IgD-negative memory B cell (primary cell): ENCODE results near the gene OSBPL1A. TPM values are rescaled to one million over a fixed set of nuclear protein-coding genes. Genes with fewer than 3 reads are reported as not detected.

Experiments
- H3K27ac Mint-ChIP-seq, 3 donors: one replicate each; pipeline ENCODE4 v1.8.0; 2020 to 2022; ENCODE audit warnings: mild to moderate bottlenecking in 3 of 3, mixed read lengths in 3 of 3, moderate library complexity in 1 of 3
- H3K27me3 Mint-ChIP-seq: one replicate; pipeline ENCODE4 v1.8.0; 2021; ENCODE audit warnings: mixed read lengths
- H3K36me3 Mint-ChIP-seq: one replicate; pipeline ENCODE4 v1.8.0; 2020; ENCODE audit warnings: mild to moderate bottlenecking, mixed read lengths
- H3K4me1 Mint-ChIP-seq, 3 donors: one replicate each; pipeline ENCODE4 v1.8.0; 2020 to 2022; ENCODE audit warnings: mixed read lengths in 3 of 3, mild to moderate bottlenecking in 1 of 3
- H3K4me3 Mint-ChIP-seq, 4 donors: one replicate each; pipeline ENCODE4 v1.8.0; 2020 to 2022; ENCODE audit warnings: mild to moderate bottlenecking in 4 of 4, mixed read lengths in 4 of 4, moderate library complexity in 3 of 4
- H3K9me3 Mint-ChIP-seq, 3 donors: one replicate each; pipeline ENCODE4 v1.8.0; 2020 to 2021; ENCODE audit warnings: mixed read lengths in 3 of 3, mild to moderate bottlenecking in 1 of 3
- polyA plus RNA-seq: library from polyadenylated mRNA; unstranded; fragments of 300-500 nt; fragmentation: Illumina TruSeq; gene quantifications from one replicate; pipeline ENCODE4 v1.2.3, GENCODE V29; 2021

OSBPL1A gene
- polyA plus RNA-seq, 1 donor from 2014 or later, result 0.84 TPM

GRCh38 chr18:24341361-24341760, 56.3 kb downstream of the OSBPL1A start:
- peaks cover 0 to 3% (median 0%) of the 10 kb centered on the region in 3 donors for H3K9me3 Mint-ChIP-seq
- no peaks in the 10 kb centered on the region for H3K36me3 Mint-ChIP-seq
- H3K27me3 Mint-ChIP-seq, result peaks cover 5% of the 10 kb centered on the region
- H3K27ac Mint-ChIP-seq, result no peak overlapping the region
- no peaks in the 10 kb centered on the region for H3K4me1 Mint-ChIP-seq
- H3K4me3 Mint-ChIP-seq, result no peak overlapping the region

- H3K27ac Mint-ChIP-seq, result peak overlapping the region in 1 of 3 donors; percentile 3
- no peak overlapping the region for H3K4me3 Mint-ChIP-seq
- peaks cover 0 to 3% (median 2%) of the 10 kb centered on the region in 3 donors for H3K9me3 Mint-ChIP-seq
Observed at GRCh38 chr18:24333084-24333483, 64.5 kb downstream of the OSBPL1A start.

GRCh38 chr18:24326211-24326610, 71.4 kb downstream of the OSBPL1A start:
- Mint-ChIP-seq H3K36me3 (no peaks in the 10 kb centered on the region), H3K9me3 (peaks cover 0 to 4% (median 0%) of the 10 kb centered on the region in 3 donors), H3K27me3 (no peaks in the 10 kb centered on the region), H3K4me1 (peaks cover 0 to 4% (median 2%) of the 10 kb centered on the region in 3 donors), H3K27ac (no peak overlapping the region), H3K4me3 (no peak overlapping the region)

More at GRCh38 chr18:24333084-24333483, 64.5 kb downstream of the OSBPL1A start:
- H3K4me1 Mint-ChIP-seq, result no peaks in the 10 kb centered on the region
- H3K36me3 Mint-ChIP-seq, result no peaks in the 10 kb centered on the region
- no peaks in the 10 kb centered on the region for H3K27me3 Mint-ChIP-seq

GRCh38 chr18:24322584-24323136, 75.0 kb downstream of the OSBPL1A start:
- Mint-ChIP-seq H3K4me3 (no peak overlapping the region), H3K9me3 (peaks cover 0 to 4% (median 0%) of the 10 kb centered on the region in 3 donors), H3K4me1 (peaks cover 0 to 4% (median 2%) of the 10 kb centered on the region in 3 donors), H3K36me3 (no peaks in the 10 kb centered on the region), H3K27me3 (no peaks in the 10 kb centered on the region), H3K27ac (no peak overlapping the region)

- H3K36me3 Mint-ChIP-seq, result no peaks in the 10 kb centered on the region
- H3K27ac Mint-ChIP-seq, result no peak overlapping the region
- no peaks in the 10 kb centered on the region for H3K27me3 Mint-ChIP-seq
- H3K4me3 Mint-ChIP-seq, result no peak overlapping the region
- H3K9me3 Mint-ChIP-seq, result no peaks in the 10 kb centered on the region
- H3K4me1 Mint-ChIP-seq, result peaks cover 0 to 2% (median 0%) of the 10 kb centered on the region in 3 donors
Observed at GRCh38 chr18:24321071-24321470, 76.6 kb downstream of the OSBPL1A start.

GRCh38 chr18:24319757-24320156, 77.9 kb downstream of the OSBPL1A start:
- Mint-ChIP-seq H3K4me3 (no peak overlapping the region), H3K36me3 (no peaks in the 10 kb centered on the region), H3K9me3 (no peaks in the 10 kb centered on the region), H3K4me1 (peaks cover 0 to 1% (median 0%) of the 10 kb centered on the region in 3 donors), H3K27me3 (no peaks in the 10 kb centered on the region), H3K27ac (no peak overlapping the region)

GRCh38 chr18:24317370-24317769, 80.3 kb downstream of the OSBPL1A start:
- no peaks in the 10 kb centered on the region for H3K27me3 Mint-ChIP-seq
- H3K27ac Mint-ChIP-seq, result no peak overlapping the region
- H3K4me1 Mint-ChIP-seq, result peaks cover 0 to 1% (median 0%) of the 10 kb centered on the region in 3 donors
- no peaks in the 10 kb centered on the region for H3K9me3 Mint-ChIP-seq
- no peak overlapping the region for H3K4me3 Mint-ChIP-seq
- no peaks in the 10 kb centered on the region for H3K36me3 Mint-ChIP-seq

GRCh38 chr18:24315170-24315569, 82.5 kb downstream of the OSBPL1A start:
- Mint-ChIP-seq H3K27me3 (peaks cover 2% of the 10 kb centered on the region), H3K9me3 (no peaks in the 10 kb centered on the region), H3K27ac (no peak overlapping the region), H3K4me3 (no peak overlapping the region), H3K4me1 (peaks cover 0 to 1% (median 0%) of the 10 kb centered on the region in 3 donors), H3K36me3 (no peaks in the 10 kb centered on the region)

GRCh38 chr18:24306201-24306600, 91.4 kb downstream of the OSBPL1A start:
- Mint-ChIP-seq H3K27me3 (peaks cover 5% of the 10 kb centered on the region), H3K4me3 (no peak overlapping the region), H3K9me3 (no peaks in the 10 kb centered on the region), H3K4me1 (no peaks in the 10 kb centered on the region), H3K27ac (no peak overlapping the region), H3K36me3 (no peaks in the 10 kb centered on the region)

GRCh38 chr18:24300703-24301102, 96.9 kb downstream of the OSBPL1A start:
- Mint-ChIP-seq H3K27me3 (peaks cover 8% of the 10 kb centered on the region), H3K4me1 (no peaks in the 10 kb centered on the region), H3K4me3 (no peak overlapping the region), H3K9me3 (no peaks in the 10 kb centered on the region), H3K27ac (no peak overlapping the region), H3K36me3 (peaks cover 1% of the 10 kb centered on the region)

GRCh38 chr18:24296276-24296675, 101.3 kb downstream of the OSBPL1A start:
- H3K27ac Mint-ChIP-seq, result peak overlapping the region in 1 of 3 donors; percentile 71
- peaks cover 8% of the 10 kb centered on the region for H3K27me3 Mint-ChIP-seq
- H3K4me1 Mint-ChIP-seq, result no peaks in the 10 kb centered on the region
- peaks cover 0 to 2% (median 0%) of the 10 kb centered on the region in 3 donors for H3K9me3 Mint-ChIP-seq
- H3K4me3 Mint-ChIP-seq, result no peak overlapping the region
- H3K36me3 Mint-ChIP-seq, result peaks cover 1% of the 10 kb centered on the region

- H3K36me3 Mint-ChIP-seq, result no peaks in the 10 kb centered on the region
- peaks cover 0 to 2% (median 0%) of the 10 kb centered on the region in 3 donors for H3K9me3 Mint-ChIP-seq
- H3K27me3 Mint-ChIP-seq, result peaks cover 5% of the 10 kb centered on the region
- no peak overlapping the region for H3K4me3 Mint-ChIP-seq
- H3K27ac Mint-ChIP-seq, result no peak overlapping the region
- H3K4me1 Mint-ChIP-seq, result no peaks in the 10 kb centered on the region
Observed at GRCh38 chr18:24293254-24293653, 104.4 kb downstream of the OSBPL1A start.

GRCh38 chr18:24278591-24278990, 119.0 kb downstream of the OSBPL1A start:
- H3K27ac Mint-ChIP-seq, result no peak overlapping the region
- H3K4me1 Mint-ChIP-seq, result no peaks in the 10 kb centered on the region
- H3K4me3 Mint-ChIP-seq, result no peak overlapping the region
- peaks cover 0 to 2% (median 0%) of the 10 kb centered on the region in 3 donors for H3K9me3 Mint-ChIP-seq
- no peaks in the 10 kb centered on the region for H3K36me3 Mint-ChIP-seq
- H3K27me3 Mint-ChIP-seq, result peaks cover 8% of the 10 kb centered on the region

- Mint-ChIP-seq H3K9me3 (peaks cover 0 to 2% (median 0%) of the 10 kb centered on the region in 3 donors), H3K4me3 (no peak overlapping the region), H3K36me3 (no peaks in the 10 kb centered on the region), H3K4me1 (no peaks in the 10 kb centered on the region), H3K27me3 (peaks cover 8% of the 10 kb centered on the region), H3K27ac (no peak overlapping the region)
Observed at GRCh38 chr18:24277516-24278195, 120.0 kb downstream of the OSBPL1A start.

- H3K4me3 Mint-ChIP-seq, result no peak overlapping the region
- no peaks in the 10 kb centered on the region for H3K36me3 Mint-ChIP-seq
Observed at GRCh38 chr18:24276994-24277393, 120.6 kb downstream of the OSBPL1A start.

GRCh38 chr18:24274837-24275236, 122.8 kb downstream of the OSBPL1A start:
- Mint-ChIP-seq H3K4me3 (no peak overlapping the region), H3K27ac (no peak overlapping the region), H3K27me3 (peaks cover 23% of the 10 kb centered on the region), H3K36me3 (no peaks in the 10 kb centered on the region), H3K9me3 (peaks cover 0 to 3% (median 0%) of the 10 kb centered on the region in 3 donors), H3K4me1 (peaks cover 0 to 7% (median 0%) of the 10 kb centered on the region in 3 donors)

More at GRCh38 chr18:24276994-24277393, 120.6 kb downstream of the OSBPL1A start:
- H3K4me1 Mint-ChIP-seq, result peaks cover 0 to 3% (median 0%) of the 10 kb centered on the region in 3 donors
- H3K27ac Mint-ChIP-seq, result no peak overlapping the region
- H3K9me3 Mint-ChIP-seq, result peaks cover 0 to 2% (median 0%) of the 10 kb centered on the region in 3 donors
- peaks cover 13% of the 10 kb centered on the region for H3K27me3 Mint-ChIP-seq
